A172 (cell line): ENCODE results near the gene POLR2E. TPM values are rescaled to one million over a fixed set of nuclear protein-coding genes. Genes with fewer than 3 reads are reported as not detected.

Source experiments
- DNase-seq: peaks from one replicate; pipeline ENCODE4 v3.0.0-alpha.2; 2015; ENCODE audit warnings: low spot score
- total RNA-seq: library from RNA; depleted of rRNA; stranded (reverse); fragments of >200 nt; shearing (Covaris generic); gene quantifications from 2 replicates; pipeline ENCODE4 v1.2.3, GENCODE V29; 2014

Gene POLR2E
- total RNA-seq, 1 experiment from 2014 or later, result 318 TPM

DNA sequence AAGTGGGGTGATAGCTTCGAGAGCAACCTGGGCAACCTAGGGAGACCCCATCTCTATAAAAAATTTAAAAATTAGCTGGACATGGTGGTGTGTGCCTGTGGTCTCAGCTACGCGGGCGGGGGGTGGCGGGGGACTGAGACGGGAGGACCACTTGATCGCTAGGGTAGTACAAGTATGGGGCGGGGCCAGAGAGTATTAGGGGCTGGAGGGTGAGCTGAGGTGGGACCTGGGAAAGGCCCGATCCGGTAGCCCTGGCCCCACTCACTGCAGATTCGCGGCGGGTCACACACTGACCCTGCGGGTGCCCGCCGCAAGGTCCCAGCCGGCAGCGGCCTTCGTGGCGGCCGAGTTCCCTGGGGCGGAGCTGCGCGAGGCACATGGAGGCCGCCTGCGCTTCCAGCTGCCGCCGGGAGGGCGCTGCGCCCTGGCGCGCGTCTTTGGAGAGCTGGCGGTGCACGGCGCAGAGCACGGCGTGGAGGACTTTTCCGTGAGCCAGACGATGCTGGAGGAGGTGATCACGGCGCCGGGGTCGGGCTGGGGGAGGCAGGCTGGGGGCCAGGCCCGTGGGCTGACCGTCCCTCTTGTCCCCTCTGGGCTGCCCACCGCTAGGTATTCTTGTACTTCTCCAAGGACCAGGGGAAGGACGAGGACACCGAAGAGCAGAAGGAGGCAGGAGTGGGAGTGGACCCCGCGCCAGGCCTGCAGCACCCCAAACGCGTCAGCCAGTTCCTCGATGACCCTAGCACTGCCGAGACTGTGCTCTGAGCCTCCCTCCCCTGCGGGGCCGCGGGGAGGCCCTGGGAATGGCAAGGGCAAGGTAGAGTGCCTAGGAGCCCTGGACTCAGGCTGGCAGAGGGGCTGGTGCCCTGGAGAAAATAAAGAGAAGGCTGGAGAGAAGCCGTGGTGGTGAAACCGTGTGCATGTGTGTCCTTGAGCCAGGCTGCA, 30.2 kb downstream of the POLR2E start:
- no peak for DNase-seq

DNA sequence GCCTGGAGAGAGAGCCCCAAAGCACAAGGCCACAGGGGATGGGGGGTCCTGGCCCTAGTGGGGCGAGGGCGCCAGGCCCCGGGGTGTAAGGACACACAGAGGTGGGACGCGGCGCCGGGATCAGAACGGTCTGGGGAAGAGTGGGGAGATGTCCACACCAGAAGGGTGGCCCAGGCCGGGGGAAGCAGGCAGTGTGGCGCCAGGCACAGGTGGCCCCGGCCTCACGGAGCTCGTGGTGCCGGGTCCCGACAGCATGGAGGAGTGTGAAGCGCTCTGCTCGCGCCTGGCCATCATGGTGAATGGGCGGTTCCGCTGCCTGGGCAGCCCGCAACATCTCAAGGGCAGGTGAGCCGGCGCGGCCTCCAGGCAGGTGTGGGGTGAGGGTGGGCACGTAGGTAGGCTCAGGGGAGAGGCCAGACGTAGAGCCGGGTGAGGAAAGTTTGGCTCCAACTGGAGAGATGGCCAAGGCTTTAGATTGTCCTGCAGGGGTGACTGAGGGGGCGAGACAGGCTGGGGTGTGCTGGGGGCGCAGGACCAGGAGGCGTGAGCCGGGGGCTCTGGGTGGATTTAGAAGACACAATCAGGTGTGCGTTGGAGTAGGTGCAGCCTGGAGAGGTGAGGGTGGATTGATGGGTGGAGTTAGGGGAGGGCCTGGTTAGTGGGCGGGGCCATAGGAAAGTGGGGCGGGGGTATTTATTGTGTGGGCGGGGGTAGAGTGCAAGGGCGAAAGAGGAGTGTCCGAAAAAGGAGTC, 31.1 kb downstream of the POLR2E start:
- DNase-seq, result no peak

DNA sequence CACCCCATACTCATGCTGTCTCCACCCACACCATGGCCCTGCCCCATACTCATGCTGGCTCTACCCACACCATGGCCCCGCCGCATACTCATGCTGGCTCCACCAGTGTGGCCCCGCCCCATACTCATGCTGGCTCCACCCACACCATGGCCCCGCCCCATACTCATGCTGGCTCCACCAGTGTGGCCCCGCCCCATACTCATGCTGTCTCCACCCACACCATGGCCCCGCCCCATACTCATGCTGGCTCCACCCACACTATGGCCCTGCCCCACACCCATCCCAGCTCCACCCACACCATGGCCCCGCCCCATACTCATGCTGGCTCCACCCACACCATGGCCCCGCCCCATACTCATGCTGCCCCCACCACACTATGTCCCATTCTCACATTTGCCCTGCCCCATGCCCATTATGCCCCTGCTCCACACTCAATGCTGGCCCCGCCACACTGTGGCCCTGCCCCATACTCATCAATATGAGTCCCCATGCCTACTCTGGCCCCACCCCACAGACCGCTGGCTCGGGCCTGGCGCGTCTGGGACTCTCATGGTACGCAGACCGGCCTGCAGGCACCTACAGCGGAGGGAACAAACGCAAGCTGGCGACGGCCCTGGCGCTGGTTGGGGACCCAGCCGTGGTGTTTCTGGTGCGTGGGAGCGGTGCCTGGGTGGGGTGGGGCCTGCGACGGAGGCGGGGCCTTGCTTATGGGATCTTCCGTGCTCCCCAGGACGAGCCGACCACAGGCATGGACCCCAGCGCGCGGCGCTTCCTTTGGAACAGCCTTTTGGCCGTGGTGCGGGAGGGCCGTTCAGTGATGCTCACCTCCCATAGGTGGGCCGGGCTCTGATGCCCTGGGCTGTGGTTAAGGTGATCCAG, 31.9 kb downstream of the POLR2E start:
- no peak for DNase-seq

DNA sequence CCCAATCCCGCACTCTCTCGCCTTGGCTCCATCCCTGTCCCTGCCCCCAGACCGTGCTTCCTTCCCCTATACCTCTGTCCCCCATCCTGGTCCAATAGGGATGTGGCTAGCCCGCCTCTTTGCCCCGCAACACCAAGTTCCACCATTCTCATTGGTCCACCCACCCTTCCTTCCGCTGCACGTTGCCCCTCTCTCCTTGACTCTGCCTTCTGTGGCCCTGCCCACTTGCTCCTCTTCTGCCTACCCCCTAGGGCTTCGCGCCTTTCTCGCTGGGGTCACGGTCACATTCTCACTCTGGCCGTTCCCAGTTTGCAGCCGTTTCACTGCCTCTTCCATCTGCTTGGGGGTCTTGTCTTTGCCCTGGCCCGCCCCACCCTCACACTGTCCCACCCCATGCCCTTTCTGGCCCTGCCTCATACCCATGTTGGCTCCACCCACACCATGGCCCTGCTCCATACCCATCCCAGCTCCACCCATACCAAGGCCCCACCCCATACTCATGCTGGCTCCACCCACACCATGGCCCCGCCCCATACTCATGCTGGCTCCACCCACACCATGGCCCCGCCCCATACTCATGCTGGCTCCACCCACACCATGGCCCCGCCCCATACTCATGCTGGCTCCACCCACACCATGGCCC, 32.7 kb downstream of the POLR2E start:
- no peak for DNase-seq

DNA sequence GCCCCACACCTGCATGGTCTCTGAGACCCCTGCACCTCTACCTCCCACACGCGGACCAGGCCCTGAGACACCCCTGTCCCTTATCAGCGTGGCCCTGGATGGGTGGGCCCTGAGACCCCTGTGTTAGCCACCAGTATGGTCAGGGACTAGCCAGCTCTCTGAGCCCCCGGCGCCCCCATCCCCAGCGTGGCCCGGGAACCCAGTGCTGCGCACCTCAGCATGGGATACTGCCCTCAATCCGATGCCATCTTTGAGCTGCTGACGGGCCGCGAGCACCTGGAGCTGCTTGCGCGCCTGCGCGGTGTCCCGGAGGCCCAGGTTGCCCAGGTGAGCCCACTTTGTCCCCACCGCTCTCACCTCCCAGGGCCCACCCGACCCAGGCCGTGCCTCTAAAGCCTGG, 33.2 kb downstream of the POLR2E start:
- DNase-seq, result no peak

DNA sequence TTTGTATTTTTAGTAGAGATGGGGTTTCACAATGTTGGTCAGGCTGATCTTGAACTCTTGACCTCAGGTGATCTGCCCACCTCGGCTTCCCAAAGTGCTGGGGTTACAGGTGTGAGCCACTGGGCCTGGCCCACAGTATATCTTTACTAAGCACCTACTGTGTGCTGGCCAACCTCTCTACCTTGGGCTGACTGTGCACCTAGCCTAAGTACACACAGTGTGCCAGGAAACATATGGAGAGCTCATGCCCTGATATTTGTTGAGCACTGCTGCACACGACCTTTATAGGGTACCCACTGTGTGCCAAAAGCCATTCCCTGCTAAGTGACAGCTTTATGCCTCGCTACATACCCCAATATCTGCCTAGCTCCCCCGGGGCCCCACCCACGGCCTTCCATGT, 34.5 kb downstream of the POLR2E start:
- no peak for DNase-seq

DNA sequence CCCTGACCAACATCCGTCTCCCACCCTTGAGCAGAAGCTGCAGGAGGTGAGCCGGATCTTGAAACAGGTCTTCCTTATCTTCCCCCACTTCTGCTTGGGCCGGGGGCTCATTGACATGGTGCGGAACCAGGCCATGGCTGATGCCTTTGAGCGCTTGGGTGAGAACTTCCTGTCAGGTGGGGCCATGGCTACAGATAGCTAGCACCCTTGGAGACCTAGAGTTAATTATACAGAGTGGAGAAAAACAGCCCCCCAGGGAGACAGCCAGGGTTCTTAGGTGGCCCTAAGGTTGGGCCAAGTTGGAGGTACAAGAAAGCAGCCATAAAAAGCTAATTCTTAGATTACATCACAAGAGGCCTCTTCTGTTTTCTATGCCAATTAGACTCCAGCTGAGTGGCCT, 37.1 kb downstream of the POLR2E start:
- no peak for DNase-seq

DNA sequence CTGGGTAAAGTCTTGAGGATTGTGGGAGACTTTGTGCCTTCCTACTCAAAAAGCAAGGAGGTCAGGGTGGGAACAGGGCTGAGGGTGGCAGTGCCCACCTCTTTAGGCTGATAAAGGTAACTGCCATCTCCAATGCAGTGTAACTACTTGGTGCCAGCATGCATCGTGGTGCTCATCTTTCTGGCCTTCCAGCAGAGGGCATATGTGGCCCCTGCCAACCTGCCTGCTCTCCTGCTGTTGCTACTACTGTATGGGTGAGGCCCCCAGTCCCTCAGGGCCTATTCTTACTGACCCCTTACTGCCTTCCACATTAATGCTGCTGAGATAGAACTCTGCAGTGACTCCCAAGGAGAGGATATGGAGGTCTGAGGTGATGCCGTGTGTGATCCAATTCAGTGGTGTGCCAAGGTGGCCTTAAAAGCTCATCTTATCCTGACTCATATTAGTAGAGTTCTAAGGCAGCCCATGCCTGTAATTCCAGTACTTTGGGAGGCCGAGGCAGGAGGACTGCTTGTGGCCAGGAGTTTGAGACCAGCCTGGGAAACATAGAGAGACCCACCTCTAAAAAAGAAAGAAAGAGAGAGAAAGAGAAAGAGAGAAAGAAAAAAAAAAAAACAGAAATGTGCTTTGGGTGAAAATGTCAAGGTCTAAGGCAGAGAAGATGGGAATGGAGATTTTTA, 37.9 kb downstream of the POLR2E start:
- DNase-seq, result peak; percentile 72

DNA sequence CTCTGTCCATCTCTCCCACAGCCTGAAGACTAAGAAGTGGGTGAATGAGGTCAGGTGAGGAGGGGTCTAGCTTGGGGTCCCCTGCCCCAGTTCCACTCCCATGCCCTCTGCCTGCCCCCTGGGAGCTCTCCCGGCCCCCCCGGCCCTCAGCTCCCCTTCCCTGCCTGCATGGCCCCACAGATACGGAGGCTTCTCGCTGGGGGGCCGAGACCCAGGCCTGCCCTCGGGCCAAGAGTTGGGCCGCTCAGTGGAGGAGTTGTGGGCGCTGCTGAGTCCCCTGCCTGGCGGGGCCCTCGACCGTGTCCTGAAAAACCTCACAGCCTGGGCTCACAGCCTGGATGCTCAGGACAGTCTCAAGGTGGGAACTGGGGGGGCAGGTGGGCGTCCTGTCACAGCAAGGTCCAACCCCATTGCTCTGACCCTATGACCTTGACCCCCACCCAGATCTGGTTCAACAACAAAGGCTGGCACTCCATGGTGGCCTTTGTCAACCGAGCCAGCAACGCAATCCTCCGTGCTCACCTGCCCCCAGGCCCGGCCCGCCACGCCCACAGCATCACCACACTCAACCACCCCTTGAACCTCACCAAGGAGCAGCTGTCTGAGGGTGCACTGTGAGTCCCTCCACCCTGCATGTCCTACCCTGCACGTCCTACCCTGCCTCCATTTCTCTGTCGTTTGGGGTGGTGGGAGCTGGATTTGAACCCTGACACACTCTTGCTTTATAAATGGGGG, 39.1 kb downstream of the POLR2E start:
- no peak for DNase-seq

DNA sequence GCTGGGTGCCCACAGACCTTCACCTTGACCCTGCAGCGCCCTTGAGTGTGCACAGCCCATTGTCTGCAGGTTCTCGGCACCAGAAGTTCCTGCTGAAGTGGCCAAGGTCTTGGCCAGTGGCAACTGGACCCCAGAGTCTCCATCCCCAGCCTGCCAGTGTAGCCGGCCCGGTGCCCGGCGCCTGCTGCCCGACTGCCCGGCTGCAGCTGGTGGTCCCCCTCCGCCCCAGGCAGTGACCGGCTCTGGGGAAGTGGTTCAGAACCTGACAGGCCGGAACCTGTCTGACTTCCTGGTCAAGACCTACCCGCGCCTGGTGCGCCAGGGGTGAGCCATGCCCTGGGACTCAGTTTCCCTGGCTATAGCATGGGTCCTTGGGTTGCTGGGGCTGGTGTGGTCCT, 40.1 kb downstream of the POLR2E start:
- no peak for DNase-seq

DNA sequence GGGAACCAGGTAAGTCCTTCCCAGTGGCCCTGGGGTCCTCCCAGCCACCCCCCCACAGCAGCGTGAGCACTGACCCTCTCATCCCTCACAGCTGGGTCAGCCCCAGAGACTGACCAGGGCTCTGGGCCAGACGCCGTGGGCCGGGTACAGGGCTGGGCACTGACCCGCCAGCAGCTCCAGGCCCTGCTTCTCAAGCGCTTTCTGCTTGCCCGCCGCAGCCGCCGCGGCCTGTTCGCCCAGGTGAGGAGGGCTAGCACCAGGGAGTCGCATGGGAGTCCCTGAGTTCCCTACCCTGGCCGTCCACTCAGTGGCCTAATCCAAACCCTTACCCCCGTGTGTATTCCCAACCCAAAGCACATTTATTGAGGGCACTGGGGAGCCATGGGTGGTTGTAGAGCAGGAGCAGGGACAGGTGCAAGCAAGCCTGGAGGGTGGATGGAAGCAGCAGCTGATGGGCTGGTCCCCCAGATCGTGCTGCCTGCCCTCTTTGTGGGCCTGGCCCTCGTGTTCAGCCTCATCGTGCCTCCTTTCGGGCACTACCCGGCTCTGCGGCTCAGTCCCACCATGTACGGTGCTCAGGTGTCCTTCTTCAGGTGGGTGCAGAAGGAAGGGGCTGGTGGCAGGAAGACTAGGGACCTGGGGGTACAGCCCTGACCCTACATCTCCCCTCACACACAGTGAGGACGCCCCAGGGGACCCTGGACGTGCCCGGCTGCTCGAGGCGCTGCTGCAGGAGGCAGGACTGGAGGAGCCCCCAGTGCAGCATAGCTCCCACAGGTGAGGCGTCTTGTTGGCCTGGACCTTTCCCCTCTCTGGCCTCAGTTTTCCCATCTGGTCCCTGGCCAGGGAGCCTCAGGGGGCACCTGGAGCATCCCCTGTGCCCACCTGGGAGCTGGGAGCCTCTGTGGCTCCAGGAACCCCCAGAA, 40.8 kb downstream of the POLR2E start:
- DNase-seq, result no peak

DNA sequence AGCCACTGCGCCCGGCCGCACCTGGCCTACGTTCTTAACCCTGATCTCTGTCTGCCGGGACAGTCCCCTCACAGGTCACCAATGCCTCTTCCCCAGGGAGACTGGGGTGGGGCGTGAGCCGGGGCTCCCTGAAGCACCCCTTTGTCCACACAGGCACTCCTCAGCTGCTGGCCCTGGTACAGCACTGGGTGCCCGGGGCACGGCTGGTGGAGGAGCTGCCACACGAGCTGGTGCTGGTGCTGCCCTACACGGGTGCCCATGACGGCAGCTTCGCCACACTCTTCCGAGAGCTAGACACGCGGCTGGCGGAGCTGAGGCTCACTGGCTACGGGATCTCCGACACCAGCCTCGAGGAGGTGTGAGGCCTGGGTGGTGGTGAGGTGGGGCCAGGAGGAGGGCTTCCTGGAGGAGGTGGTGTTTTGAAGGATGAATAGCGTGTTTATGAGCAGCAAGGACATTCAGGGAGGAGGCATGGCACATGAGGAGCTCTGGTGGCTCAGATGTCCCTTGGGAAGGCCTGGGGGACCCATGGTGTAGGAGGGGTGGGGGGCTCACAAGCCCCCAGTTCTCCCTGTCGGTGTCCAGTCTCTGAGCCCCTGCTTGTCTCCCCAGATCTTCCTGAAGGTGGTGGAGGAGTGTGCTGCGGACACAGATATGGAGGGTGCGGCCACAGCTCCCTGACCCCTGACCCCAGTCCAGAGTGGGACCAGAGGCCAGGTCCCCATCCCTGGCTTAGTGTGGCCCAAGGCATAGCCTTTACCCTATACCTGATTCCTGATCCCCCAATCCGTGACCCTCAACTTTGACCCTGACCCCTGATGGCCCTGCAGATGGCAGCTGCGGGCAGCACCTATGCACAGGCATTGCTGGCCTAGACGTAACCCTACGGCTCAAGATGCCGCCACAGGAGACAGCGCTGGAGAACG, 41.7 kb downstream of the POLR2E start:
- no peak for DNase-seq

DNA sequence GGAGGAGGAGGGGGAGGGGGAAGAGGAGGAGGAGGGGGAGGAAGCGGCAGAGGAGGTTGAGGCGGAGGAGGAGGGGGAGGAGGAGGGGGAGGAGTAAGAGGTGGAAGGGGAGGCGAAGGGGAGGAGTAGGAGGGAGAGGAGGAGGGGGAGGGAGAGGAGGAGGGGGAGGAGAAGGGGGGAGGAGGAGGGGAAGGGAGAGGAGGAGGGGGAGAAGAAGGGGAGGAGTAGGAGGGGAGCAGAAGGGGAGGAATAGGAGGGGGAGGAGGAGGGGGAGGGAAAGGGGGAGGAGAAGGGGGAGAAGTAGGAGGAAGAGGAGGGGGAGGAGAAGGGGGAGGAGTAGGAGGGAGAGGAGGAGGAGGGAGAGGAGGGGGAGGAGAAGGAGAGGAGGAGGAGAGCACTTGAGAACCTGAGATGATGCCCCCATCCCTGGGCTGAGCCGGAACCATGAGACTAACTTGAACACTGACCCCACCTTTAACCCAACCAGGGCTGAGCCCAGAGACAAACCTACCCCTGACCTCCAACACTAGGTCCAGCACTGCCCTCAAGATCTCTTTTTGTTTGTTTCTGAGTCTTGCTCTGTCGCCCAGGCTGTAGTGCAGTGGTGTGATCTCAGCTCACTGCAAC, 42.7 kb downstream of the POLR2E start:
- DNase-seq, result no peak

DNA sequence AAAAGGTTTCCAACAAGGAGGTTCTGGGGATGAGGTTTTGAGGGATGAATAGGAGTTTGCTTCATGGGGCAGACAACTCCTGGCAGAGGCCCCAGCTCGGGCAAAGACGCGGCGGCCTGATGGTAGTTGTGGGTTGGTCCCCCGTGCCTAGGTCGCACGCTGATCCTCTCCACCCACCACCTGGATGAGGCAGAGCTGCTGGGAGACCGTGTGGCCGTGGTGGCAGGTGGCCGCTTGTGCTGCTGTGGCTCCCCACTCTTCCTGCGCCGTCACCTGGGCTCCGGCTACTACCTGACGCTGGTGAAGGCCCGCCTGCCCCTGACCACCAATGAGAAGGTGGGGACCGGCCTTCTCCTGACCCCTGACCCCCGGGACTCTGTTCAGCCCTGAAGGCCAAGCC, 43.4 kb downstream of the POLR2E start:
- no peak for DNase-seq

DNA sequence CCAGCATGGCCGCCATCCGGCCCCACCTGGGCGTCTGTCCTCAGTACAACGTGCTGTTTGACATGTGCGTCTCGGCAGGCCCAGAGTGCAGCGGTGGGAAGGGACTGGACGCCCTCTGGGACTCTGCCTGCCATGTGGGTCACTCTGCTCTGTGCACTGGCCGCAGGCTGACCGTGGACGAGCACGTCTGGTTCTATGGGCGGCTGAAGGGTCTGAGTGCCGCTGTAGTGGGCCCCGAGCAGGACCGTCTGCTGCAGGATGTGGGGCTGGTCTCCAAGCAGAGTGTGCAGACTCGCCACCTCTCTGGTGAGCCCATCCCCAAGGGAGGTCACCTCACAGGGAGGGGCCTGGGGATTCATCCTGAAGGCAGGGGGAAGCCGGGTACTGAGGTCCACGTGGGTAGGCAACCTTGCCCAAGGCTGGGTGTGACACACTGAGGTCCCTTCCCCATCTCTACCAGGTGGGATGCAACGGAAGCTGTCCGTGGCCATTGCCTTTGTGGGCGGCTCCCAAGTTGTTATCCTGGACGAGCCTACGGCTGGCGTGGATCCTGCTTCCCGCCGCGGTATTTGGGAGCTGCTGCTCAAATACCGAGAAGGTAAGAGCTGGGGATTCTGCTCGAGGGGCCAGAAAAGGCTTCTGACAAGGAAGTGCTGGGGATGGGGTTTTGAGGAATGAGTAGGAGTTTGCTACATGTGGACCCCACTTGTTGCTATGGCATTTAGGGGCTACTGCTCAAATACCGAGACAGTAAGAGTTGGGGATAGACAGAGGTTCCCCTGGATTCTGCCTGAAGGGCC, 44.0 kb downstream of the POLR2E start:
- DNase-seq, result no peak

DNA sequence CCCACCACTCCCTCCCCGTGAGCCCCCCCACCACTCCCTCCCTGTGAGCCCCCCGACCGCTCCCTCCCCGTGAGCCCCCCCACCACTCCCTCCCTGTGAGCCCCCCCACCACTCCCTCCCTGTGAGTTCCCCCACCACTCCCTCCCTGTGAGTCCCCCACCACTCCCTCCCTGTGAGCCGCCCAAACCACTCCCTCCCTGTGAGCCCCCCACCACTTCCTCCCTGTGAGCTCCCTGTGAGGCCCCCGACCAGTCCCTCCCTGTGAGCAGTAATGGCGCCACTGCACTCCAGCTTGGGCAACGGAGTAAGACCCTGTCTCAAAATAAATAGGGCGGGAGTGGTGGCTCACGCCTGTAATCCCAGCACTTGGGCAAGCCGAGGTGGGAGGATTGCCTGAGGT, 45.4 kb downstream of the POLR2E start:
- DNase-seq, result no peak

DNA sequence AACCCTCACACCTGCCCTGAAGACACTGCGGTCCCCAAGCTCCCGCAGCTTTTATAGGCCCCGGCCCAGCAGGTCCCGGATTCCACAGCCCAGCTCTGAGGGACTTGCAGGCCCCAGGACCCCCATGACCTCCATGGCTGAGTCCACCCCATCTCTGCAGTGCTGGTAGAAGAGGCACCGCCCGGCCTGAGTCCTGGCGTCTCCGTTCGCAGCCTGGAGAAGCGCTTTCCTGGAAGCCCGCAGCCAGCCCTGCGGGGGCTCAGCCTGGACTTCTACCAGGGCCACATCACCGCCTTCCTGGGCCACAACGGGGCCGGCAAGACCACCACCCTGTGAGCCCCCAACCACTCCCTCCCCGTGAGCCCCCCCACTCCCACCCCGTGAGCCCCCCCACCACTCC, 46.1 kb downstream of the POLR2E start:
- no peak for DNase-seq
